PC-9 (cell line): ENCODE data around the gene FZD8.

Experiments
- CTCF ChIP-seq: fragments of 200-600 bp; sonication (generic); conservative IDR thresholded peaks from 2 replicates; pipeline ENCODE4 v1.6.1; 2017; ENCODE audit warnings: mixed run types, antibody characterized with exemption, mild to moderate bottlenecking, moderate library complexity
- EZH2 ChIP-seq: fragments of 200-600 bp; sonication (generic); IDR thresholded peaks from 2 replicates; pipeline ENCODE4 v1.8.0; 2017; ENCODE audit warnings: antibody characterized with exemption, low read depth

- no peak for TF ChIP-seq CTCF
- TF ChIP-seq EZH2, result no peak
These were observed 5.1 kb downstream of the FZD8 start for GRCh38 chr10:35636956-35637355.
